ENCODE data around the gene GLE1.
"Not testable (repeated sequence)": the region's sequence is repeated elsewhere in the genome, so short reads cannot be mapped to it uniquely, and the experiment has no call there.

Gene GLE1

DNA sequence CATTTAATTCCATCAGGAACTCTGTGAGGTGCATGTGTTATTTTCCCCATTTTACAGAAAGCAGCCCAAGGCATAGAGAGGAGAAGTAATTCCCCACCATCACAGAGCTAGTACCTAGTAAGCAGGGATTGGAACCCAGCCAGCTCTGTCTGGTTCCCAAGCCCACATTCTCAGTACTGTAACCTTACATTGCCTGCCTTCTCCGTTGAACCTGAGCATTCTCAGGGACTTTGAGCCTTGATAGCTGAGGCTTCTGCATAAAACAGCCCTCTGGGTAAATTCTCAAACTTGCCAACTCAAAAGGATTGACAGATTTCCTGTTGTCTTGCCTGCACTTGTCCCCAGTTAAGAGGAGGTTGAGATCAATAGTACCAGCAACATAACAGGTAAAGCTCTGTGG lies 9.2 kb upstream of the GLE1 start:
- peaks cover 54% of the 10 kb centered on the region for H3K36me3 ChIP-seq (ENCODE audit: control insufficient read depth, insufficient read depth, low read length)
- H3K9me3 ChIP-seq (ENCODE audit: control insufficient read depth, low read length) = no peaks in the 10 kb centered on the region
- H3K27ac ChIP-seq (ENCODE audit: insufficient read depth, low read length, poor library complexity, severe bottlenecking) = no peak overlapping the region
- DNase-seq = no peak
- no peak overlapping the region for H3K4me3 ChIP-seq (ENCODE audit: insufficient read depth, low read depth, low read length, poor library complexity, severe bottlenecking)
- no peaks in the 10 kb centered on the region for H3K27me3 ChIP-seq (replicated peaks; ENCODE audit: control insufficient read depth, insufficient read depth, low read length, poor library complexity, severe bottlenecking)
- H3K4me1 ChIP-seq (ENCODE audit: control insufficient read depth, insufficient read depth, low read length, poor library complexity, severe bottlenecking) = no peaks in the 10 kb centered on the region

DNA sequence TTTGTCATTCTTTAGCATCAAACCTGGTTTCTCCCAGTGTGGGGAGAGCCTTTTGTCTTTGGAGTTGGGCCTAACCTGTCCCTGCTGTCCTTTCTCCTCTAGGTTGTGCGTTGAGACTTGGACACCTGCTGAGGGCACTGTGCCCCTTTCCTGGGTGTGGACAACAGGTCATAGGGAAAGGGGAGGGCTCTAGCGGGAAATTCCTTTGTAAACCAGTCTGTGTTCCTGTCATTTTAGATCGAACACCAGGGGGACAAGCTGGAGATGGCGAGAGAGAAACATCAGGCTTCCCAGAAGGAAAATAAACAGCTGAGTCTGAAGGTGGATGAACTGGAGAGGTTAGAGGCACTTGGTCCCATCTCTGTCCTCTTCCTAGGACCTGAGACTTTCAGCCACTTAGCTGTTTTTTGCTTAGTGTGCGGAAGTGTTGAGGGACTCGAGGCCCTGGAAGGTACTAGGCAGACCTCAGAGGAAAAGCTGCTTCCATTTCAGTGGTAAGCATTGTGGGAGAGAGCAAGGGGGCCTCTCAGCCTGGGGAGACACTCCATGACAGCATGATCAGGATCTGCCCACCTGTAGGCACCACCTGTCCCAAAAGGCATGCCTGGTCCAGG lies 8.6 kb upstream of the GLE1 start:
- H3K4me1 ChIP-seq (ENCODE audit: control insufficient read depth, insufficient read depth, low read length, poor library complexity, severe bottlenecking) = no peaks in the 10 kb centered on the region
- no peak for DNase-seq
- no peaks in the 10 kb centered on the region for H3K27me3 ChIP-seq (replicated peaks; ENCODE audit: control insufficient read depth, insufficient read depth, low read length, poor library complexity, severe bottlenecking)
- H3K4me3 ChIP-seq (ENCODE audit: insufficient read depth, low read depth, low read length, poor library complexity, severe bottlenecking) = no peak overlapping the region
- H3K36me3 ChIP-seq (ENCODE audit: control insufficient read depth, insufficient read depth, low read length) = peaks cover 60% of the 10 kb centered on the region
- no peaks in the 10 kb centered on the region for H3K9me3 ChIP-seq (ENCODE audit: control insufficient read depth, low read length)
- no peak overlapping the region for H3K27ac ChIP-seq (ENCODE audit: insufficient read depth, low read length, poor library complexity, severe bottlenecking)

DNA sequence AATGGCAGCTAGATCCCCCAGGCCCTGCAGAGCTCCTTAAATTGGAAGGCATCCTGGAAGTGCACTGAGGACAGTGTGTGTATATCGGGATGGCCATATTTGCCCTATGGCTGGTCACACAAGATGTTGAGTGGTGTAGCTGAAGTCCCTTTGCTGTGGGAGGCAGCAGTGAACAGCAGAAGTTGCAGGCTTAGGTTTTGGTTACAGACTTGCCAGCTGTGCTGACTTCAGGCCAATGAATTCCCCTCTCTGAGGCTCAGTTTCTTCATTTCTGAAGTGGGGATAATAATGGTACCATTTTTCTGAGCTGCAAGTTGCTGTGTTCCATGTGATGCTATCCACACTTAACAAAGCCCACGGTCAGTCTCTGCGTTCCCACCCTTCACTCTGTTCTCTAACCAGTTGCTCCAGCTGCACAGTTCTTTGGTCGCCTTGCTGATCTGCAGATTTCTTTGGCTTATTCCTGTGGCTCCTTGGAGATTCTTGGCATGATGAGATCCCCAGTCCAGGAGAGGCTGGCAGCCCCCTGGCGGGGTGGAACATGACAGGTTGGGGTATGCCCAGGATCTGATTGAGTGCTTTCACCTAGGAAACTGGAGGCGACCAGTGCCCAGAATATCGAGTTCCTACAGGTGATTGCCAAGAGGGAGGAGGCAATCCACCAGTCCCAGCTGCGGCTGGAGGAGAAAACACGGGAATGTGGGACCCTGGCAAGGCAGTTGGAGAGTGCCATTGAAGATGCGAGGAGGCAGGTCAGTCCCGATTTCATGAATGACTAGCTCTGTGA lies 6.5 kb upstream of the GLE1 start:
- Histone ChIP-seq H3K27me3 (replicated peaks; ENCODE audit: control insufficient read depth, insufficient read depth, low read length, poor library complexity, severe bottlenecking) (no peaks in the 10 kb centered on the region), H3K36me3 (ENCODE audit: control insufficient read depth, insufficient read depth, low read length) (peaks cover 52% of the 10 kb centered on the region), H3K4me1 (ENCODE audit: control insufficient read depth, insufficient read depth, low read length, poor library complexity, severe bottlenecking) (no peaks in the 10 kb centered on the region), H3K9me3 (ENCODE audit: control insufficient read depth, low read length) (no peaks in the 10 kb centered on the region), H3K27ac (ENCODE audit: insufficient read depth, low read length, poor library complexity, severe bottlenecking) (no peak overlapping the region), H3K4me3 (ENCODE audit: insufficient read depth, low read depth, low read length, poor library complexity, severe bottlenecking) (no peak overlapping the region)
- DNase-seq = no peak

DNA sequence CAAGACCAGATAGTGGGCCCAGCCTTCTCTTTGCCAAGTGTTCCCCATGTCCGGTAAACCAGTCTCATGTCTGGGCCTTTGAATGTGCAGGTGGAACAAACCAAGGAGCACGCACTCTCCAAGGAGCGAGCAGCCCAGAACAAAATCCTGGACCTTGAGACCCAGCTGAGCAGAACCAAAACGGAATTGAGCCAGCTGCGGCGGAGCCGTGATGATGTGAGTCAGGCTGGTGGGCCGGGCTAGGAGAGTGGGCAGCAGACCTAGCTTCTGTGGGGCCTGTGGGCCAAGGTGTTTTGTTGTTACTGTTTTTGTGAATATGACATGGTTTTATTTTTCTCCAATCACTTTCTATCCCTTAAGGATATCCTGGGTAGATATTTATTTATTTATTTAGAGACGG lies 5.6 kb upstream of the GLE1 start:
- no peak overlapping the region for H3K4me3 ChIP-seq (ENCODE audit: insufficient read depth, low read depth, low read length, poor library complexity, severe bottlenecking)
- H3K36me3 ChIP-seq (ENCODE audit: control insufficient read depth, insufficient read depth, low read length) = peaks cover 46% of the 10 kb centered on the region
- no peak for DNase-seq
- no peaks in the 10 kb centered on the region for H3K9me3 ChIP-seq (ENCODE audit: control insufficient read depth, low read length)
- H3K27me3 ChIP-seq (replicated peaks; ENCODE audit: control insufficient read depth, insufficient read depth, low read length, poor library complexity, severe bottlenecking) = no peaks in the 10 kb centered on the region
- no peak overlapping the region for H3K27ac ChIP-seq (ENCODE audit: insufficient read depth, low read length, poor library complexity, severe bottlenecking)
- H3K4me1 ChIP-seq (ENCODE audit: control insufficient read depth, insufficient read depth, low read length, poor library complexity, severe bottlenecking) = no peaks in the 10 kb centered on the region

DNA sequence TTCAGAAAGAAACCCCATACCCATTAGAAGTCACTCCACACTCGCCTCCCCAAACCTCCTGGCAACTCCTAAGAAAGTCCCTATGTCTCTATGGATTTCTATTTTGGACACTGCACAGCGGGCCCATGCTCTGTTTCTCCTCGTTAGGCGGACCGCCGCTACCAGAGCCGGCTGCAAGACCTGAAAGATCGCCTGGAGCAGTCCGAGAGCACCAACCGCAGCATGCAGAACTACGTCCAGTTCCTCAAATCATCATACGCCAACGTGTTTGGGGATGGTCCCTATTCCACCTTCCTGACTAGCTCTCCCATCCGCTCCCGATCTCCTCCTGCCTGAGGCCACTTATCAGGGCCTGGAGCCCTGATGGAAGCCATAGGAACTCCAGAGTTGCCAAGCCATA lies 4.6 kb upstream of the GLE1 start:
- no peak overlapping the region for H3K4me3 ChIP-seq (ENCODE audit: insufficient read depth, low read depth, low read length, poor library complexity, severe bottlenecking)
- peaks cover 36% of the 10 kb centered on the region for H3K36me3 ChIP-seq (ENCODE audit: control insufficient read depth, insufficient read depth, low read length)
- H3K27me3 ChIP-seq (replicated peaks; ENCODE audit: control insufficient read depth, insufficient read depth, low read length, poor library complexity, severe bottlenecking) = no peaks in the 10 kb centered on the region
- DNase-seq = no peak
- H3K4me1 ChIP-seq (ENCODE audit: control insufficient read depth, insufficient read depth, low read length, poor library complexity, severe bottlenecking) = no peaks in the 10 kb centered on the region
- H3K9me3 ChIP-seq (ENCODE audit: control insufficient read depth, low read length) = no peaks in the 10 kb centered on the region
- no peak overlapping the region for H3K27ac ChIP-seq (ENCODE audit: insufficient read depth, low read length, poor library complexity, severe bottlenecking)

DNA sequence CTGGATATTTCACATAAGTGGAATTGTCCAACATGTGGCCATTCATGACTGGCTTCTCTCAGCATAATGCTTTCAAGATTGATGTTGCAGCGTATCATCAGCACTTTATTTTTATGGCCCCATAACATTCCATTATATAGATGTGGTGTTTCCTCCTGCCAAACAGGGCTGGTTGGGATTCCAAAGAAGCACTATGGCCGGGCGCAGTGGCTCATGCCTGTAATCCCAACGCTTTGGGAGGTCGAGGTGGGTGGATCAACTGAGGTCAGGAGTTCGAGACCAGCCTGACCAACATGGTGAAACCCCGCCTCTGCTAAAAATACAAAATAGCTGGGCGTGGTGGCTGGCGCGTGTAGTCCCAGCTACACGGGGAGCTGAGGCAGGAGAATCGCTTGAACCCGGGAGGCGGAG lies 1.1 kb upstream of the GLE1 start:
- H3K9me3 ChIP-seq (ENCODE audit: control insufficient read depth, low read length); DNase-seq; H3K4me1 ChIP-seq (ENCODE audit: control insufficient read depth, insufficient read depth, low read length, poor library complexity, severe bottlenecking); H3K27me3 ChIP-seq (replicated peaks; ENCODE audit: control insufficient read depth, insufficient read depth, low read length, poor library complexity, severe bottlenecking); H3K4me3 ChIP-seq (ENCODE audit: insufficient read depth, low read depth, low read length, poor library complexity, severe bottlenecking); H3K27ac ChIP-seq (ENCODE audit: insufficient read depth, low read length, poor library complexity, severe bottlenecking): not testable (repeated sequence)
- peaks cover 23% of the 10 kb centered on the region for H3K36me3 ChIP-seq (ENCODE audit: control insufficient read depth, insufficient read depth, low read length)

DNA sequence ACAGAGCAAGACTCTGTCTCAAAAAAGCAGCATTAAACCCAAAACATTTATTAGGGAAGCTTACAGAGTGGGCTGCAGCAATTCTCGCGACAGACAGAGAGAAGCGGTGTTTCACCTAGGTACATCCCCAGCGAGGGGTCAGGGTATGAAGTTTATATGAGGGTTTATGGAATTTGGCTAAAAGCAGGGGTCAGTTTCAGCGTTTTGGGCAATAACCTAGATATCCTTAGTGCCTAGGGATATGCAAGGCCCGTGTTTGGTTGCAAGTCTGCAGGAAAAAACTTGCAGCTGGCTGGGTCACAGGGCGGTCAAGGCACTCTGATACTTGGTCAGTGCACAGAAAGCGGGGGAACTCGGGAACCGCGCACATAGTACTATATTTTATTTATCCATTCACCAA lies 649 bp upstream of the GLE1 start:
- Histone ChIP-seq H3K36me3 (ENCODE audit: control insufficient read depth, insufficient read depth, low read length) (peaks cover 22% of the 10 kb centered on the region), H3K4me3 (ENCODE audit: insufficient read depth, low read depth, low read length, poor library complexity, severe bottlenecking) (peak overlapping the region; percentile 96), H3K27me3 (replicated peaks; ENCODE audit: control insufficient read depth, insufficient read depth, low read length, poor library complexity, severe bottlenecking) (no peaks in the 10 kb centered on the region), H3K4me1 (ENCODE audit: control insufficient read depth, insufficient read depth, low read length, poor library complexity, severe bottlenecking) (no peaks in the 10 kb centered on the region), H3K27ac (ENCODE audit: insufficient read depth, low read length, poor library complexity, severe bottlenecking) (no peak overlapping the region), H3K9me3 (ENCODE audit: control insufficient read depth, low read length) (no peaks in the 10 kb centered on the region)
- DNase-seq = no peak

DNA sequence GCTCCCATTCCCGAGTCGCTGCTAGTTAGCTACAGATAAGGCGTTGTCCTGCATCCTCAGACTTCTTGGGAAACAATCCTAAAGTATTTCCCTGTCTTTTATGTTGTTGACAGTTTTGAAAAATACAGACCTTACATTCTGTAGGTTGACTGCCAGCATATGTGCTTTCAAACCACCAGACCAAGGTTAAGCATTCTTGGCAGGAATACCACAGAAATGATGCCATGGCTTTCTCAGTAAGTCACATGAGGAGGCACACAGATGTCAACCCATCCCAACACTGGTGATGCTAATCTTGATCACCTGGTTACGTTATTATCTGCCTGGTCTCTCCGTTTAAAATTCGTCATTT lies 871 bp downstream of the GLE1 start:
- no peak for DNase-seq
- Histone ChIP-seq H3K4me3 (ENCODE audit: insufficient read depth, low read depth, low read length, poor library complexity, severe bottlenecking) (peak overlapping the region; percentile 96), H3K36me3 (ENCODE audit: control insufficient read depth, insufficient read depth, low read length) (peaks cover 22% of the 10 kb centered on the region), H3K27ac (ENCODE audit: insufficient read depth, low read length, poor library complexity, severe bottlenecking) (peak overlapping the region; percentile 85), H3K9me3 (ENCODE audit: control insufficient read depth, low read length) (no peaks in the 10 kb centered on the region), H3K27me3 (replicated peaks; ENCODE audit: control insufficient read depth, insufficient read depth, low read length, poor library complexity, severe bottlenecking) (no peaks in the 10 kb centered on the region), H3K4me1 (ENCODE audit: control insufficient read depth, insufficient read depth, low read length, poor library complexity, severe bottlenecking) (no peaks in the 10 kb centered on the region)

DNA sequence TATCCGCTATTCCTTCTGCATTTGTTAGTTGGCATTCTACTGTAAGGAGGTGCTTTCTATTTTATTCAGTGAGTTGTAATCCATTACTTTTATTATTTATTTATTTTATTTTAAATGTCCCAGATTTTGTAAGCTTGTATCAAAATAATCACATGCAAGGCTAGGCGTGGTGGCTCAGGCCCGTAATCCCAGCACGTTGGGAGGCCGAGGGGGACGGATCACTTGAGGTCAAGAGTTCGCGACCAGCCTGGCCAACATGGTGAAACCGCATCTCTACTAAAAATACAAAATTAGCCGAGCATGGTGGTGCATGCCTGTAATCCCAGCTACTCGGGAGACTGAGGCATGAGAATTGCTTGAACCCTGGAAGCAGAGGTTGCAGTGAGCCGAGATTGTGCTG lies 1.4 kb downstream of the GLE1 start:
- not testable (repeated sequence) for DNase-seq; H3K4me1 ChIP-seq (ENCODE audit: control insufficient read depth, insufficient read depth, low read length, poor library complexity, severe bottlenecking); H3K27me3 ChIP-seq (replicated peaks; ENCODE audit: control insufficient read depth, insufficient read depth, low read length, poor library complexity, severe bottlenecking); H3K27ac ChIP-seq (ENCODE audit: insufficient read depth, low read length, poor library complexity, severe bottlenecking); H3K9me3 ChIP-seq (ENCODE audit: control insufficient read depth, low read length)
- H3K36me3 ChIP-seq (ENCODE audit: control insufficient read depth, insufficient read depth, low read length) = peaks cover 17% of the 10 kb centered on the region
- H3K4me3 ChIP-seq (ENCODE audit: insufficient read depth, low read depth, low read length, poor library complexity, severe bottlenecking) = peak overlapping the region; percentile 96

DNA sequence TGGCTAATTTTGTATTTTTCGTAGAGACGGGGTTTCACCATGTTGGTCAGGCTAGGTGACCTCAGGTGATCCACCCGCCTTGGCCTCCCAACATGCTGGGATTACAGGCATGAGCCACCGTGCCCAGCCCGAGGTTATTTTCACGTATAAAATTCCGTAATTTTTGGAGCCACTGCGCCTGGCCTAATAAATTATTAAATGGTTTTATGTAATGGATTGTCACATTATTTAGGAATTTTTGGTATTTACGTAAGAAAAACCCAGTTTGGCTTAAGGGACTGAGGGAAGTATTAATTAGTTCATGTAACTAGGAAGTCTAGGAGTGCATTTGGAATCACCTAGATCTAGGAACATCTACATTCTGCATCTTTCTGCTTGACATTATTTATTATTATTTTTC lies 8.3 kb downstream of the GLE1 start:
- Histone ChIP-seq H3K4me3 (ENCODE audit: insufficient read depth, low read depth, low read length, poor library complexity, severe bottlenecking) (no peak overlapping the region), H3K36me3 (ENCODE audit: control insufficient read depth, insufficient read depth, low read length) (peaks cover 54% of the 10 kb centered on the region), H3K4me1 (ENCODE audit: control insufficient read depth, insufficient read depth, low read length, poor library complexity, severe bottlenecking) (no peaks in the 10 kb centered on the region), H3K27me3 (replicated peaks; ENCODE audit: control insufficient read depth, insufficient read depth, low read length, poor library complexity, severe bottlenecking) (no peaks in the 10 kb centered on the region), H3K27ac (ENCODE audit: insufficient read depth, low read length, poor library complexity, severe bottlenecking) (no peak overlapping the region), H3K9me3 (ENCODE audit: control insufficient read depth, low read length) (no peaks in the 10 kb centered on the region)
- DNase-seq = no peak

All from effector memory CD4-positive, alpha-beta T cell (primary cell).